SK-N-SH (cell line): ENCODE data around the gene SMIM36.

Experiments used
- GABPA ChIP-seq: IDR thresholded peaks from 2 replicates; pipeline ENCODE4 v1.4.0; 2012; ENCODE audit warnings: low read depth, mild to moderate bottlenecking
- ZBTB33 ChIP-seq: IDR thresholded peaks from 2 replicates; pipeline ENCODE4 v1.4.0; 2012; ENCODE audit warnings: low read depth, borderline replicate concordance

GRCh38 chr17:55555772-55556171 is 44.5 kb upstream of the SMIM36 start:
- no peak for TF ChIP-seq ZBTB33
- TF ChIP-seq GABPA, result no peak
